ENCODE measurements around the gene IL16.
"Not testable (repeated sequence)": the region's sequence is repeated elsewhere in the genome, so short reads cannot be mapped to it uniquely, and the experiment has no call there.

The IL16 gene

DNA sequence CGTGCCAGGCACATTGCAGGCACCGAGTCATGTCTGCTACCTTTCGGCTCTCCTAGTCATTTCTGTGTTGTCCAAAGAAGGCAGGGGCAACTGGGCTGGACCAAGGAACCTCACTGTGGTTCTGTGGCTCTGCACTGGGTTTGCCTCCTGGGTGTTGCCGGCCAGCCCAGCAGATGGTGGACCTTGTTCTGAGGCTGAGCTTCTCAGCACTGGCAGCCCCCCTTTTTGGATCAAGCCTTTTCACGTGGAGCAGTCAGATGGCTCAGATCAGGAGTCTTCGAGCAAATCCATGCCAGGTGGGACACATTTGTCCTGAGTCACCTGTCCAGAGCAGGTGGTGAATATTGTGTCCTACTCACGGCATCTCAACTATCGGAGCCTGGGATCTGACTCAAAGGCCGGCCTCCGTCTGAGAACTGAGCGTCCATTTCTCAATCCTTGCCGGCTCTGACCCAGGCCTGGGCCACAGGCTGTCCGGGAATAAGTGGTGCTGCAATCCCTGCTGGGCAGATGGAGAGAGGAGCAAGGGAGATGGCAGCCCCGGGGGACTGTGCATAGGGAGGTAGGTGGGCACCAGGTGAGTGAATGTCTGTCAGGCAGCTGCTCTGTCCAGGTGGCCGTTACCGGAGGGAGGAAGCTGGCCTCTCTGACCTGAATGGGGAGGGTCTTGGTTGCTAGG, at the start of gene IL16:
IL16 (plus strand) TSS at position 304 of the 679 bp plus-strand sequence. CDS start 28,521 bp downstream, outside the sequence.
- FAIRE-seq, result no peak

DNA sequence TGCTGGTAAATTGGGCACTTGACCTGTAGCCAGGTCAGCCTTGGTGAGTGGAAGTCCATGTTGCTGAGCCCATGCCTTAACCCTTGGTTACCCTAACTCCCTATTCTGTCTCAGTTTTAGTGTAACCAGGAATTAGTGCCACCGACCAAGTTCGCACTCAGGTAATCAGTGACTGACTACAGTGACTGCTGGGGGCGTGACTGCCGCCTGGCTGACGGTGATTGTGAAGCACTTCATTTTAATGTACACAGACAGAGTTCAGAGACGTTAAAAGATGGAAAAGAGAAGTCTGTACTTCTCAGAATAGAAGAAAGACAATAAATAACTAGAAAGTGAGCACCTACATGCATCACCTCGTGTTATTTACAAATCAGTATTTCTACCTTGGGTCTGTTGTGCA, 45.3 kb upstream of the IL16 start:
- no peak for FAIRE-seq

DNA sequence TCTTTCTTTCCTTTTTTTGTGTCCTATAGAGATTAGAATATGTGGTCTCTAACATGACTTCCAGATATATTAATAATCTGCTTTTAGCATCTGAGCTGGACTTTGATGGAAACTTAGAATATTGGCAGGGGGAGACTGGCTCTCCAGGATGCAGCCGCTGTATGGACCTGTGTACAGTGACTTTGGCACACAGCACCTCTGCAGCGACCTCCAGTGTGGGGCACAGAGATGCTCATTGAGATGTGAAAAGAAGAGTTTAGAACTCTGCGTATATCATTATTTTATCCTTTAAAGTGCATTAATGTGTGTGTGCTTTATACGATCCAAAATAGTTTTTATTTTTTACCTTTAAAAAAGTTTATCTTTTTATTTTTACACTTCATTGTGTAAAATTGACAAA, 44.3 kb upstream of the IL16 start:
- FAIRE-seq, result no peak

DNA sequence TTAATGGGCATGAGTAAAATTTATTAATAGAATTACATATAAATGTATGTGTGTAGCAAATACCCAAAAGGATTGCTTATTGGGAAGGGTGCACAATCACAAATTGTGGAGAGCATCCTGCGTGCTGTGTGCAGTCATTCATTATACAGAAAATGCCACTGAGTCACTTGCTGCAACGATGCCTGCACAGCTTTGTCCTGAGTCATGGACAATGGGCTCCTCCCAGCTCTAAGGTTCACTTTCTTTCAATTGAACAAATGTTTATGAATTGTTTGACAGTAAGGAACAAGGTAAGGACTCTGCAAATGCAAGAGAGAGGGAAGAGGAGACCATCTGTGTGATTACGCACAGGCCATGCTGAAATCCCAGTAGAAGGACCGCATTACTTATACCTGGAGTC, 43.9 kb upstream of the IL16 start:
- FAIRE-seq, result no peak

DNA sequence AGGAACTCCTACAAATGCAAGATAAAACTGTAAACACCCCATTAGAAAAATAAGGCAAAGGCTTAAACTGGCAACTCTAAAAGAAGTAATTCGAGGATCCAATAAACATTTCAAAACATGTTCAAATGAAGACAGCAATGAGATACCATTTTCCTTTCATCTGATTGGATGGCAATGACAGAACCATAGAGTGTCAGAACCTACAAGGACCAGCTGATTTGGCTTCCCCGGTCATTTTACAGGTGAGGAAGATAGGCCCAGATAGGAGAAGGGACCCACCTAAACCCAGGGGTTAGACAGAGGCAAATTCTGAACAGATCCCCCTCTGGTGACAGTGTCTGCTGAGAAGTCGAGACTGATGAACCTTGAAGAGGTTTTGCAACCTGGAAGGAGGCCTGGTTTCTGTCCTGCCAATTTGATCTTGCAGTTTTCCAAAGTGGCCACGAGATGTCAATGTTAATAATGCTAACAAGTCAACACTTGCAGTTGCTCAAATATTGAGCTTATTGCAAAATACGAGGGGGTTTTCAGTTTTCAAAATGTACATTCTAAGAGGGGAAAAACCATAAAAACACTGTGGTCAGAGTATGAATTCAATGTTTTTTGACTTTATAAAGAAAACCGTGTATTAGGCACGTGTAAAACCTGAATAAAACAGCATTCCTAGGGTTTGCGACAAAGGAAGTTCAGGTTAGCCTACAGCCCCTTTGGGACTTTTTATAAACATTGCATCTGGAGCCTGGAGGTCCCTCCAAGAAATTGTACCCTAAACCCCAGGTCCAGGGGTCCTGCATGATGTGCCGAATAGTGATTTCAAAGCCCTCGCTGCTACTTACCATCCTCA, 41.1 kb upstream of the IL16 start:
- FAIRE-seq, result no peak

DNA sequence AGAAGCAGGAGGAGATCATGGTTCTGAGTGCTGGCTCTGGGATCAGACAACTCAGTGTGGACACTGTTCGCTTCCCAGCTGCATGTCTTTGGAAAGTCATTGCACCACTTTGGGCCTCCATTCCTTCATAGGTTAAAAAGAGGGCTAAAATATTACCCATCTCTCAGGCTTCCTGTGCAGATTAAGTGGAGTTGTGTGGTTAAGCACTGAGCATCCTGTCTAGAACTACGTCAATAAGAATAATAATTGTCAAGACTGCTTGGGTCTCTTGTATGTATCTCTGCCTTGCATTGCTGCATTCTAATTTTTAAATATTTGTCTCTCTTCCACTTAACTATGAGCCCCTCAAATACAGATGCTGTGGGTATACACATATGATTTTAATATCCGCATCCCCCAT, 40.4 kb upstream of the IL16 start:
- FAIRE-seq, result no peak

DNA sequence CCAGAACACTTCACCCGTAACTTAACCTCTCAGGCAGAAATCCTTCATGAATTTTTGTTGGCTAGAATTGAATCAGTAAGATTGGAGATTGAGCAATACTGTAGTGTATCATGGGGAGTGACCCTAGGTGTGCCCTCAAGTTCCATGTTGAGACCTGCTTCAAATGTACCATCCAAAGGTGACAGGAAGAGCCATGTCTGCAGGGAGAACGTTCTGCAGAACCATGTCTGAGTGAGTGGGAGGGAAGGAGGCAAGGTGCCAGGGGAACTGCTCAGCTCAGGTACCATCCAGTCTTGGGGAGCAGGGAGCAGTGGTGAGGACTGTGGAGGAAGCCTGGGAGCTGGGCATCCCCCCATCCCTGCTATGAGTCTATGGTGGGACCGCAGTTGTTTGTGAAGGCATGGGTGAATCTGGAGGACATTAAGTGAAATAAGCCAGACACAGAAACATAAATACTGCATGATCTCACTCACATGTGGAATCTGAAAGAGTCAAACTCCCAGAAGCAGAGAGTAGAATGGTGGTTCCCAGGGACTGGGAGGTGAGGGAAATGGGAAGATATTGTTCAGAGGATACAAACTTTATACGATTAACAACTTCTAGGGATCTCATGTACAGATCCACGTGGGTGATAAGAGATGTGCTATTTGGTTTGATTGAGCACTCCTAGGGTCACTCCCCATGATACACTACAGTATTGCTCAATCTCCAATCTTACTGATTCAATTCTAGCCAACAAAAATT, 39.3 kb upstream of the IL16 start:
- FAIRE-seq, result no peak

DNA sequence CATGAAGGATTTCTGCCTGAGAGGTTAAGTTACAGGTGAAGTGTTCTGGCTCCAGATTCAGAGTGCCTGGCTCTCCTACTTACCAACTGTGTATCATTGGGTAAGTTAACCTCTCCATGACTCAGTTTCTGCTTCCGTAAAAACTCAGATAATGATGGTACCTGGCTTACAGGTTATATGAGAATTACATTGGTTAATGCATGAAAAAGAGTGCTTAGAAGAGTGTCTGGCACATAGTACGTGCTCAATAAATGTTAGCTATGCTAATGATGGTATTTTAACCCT, 38.8 kb upstream of the IL16 start:
- FAIRE-seq, result no peak

DNA sequence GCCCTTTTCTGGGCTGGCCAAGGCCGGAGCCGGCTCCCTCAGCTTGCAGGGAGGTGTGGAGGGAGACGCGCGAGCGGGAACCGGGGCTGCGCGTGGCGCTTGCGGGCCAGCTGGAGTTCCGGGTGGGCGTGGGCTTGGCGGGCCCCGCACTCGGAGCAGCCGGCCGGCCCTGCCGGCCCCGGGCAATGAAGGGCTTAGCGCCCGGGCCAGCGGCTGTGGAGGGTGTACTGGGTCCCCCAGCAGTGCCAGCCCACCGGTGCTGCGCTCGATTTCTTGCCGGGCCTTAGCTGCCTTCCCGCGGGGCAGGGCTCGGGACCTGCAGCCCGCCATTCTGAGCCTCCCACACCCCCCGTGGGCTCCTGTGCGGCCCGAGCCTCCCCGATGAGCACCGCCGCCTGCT, 38.1 kb upstream of the IL16 start:
- FAIRE-seq, result not testable (repeated sequence)

DNA sequence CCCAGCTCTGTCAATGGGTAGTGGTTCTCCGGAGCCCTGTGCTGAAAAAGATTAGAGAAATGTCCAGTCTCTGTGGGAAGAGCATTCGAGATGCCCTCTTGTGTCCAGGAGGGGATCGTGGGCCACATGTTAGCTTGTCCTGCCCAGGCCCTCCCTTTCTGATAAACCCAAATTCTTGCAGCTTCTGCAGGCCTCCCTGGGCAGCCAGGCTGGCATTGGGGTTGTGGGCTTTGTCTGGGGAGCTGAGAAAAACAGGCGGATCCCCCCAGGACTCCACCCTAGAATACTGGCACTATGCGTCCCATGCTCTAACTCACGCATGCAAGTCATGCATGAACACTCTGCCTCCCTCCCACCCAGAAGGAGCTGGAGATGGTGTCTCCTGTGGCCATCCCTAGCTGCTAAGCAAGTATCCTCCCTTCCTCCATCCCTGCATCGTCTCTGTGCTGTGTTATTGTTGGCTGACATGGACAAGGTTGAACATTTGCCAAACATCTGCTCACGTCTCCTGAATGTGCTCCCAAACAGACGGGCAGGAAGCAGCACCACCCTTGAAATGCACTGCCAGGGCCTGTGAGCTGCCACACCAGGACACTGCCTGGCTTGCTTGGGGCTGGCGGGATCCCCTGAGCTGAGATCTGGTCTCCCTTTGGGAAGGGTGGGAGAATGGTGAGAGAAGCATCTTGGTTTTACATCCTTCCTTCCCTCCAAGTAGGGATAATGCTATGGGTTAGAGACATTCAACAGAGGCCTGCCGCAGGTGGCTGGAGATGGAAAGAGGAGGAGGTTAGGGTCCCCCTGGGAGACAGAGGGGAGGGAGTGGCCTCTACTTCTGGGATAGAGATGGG, 36.1 kb upstream of the IL16 start:
- FAIRE-seq, result no peak

DNA sequence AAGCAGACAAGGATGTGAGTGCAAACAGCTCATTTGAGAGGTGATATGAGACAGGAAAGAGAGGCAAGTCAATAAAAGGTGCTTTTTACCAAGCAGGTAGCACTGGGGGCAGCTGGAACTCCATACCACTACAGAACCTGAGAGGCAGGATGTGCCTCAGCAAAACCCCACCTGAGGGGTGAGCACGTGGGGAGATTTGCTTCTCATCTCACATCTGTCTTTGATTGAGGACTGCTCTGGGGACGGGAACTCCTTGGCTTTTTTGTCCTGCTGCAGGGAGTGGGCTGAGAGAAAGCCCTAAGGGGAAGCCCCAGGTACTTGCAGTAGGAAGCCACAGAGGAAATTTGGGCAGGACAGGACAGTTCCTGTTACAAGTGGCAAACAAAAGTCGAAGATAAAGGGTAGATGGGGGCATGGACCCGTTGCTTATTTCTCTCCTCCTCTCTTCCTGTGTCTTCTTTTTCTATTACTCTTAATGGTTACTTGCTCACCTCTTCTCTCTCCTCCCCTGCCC, 35.5 kb upstream of the IL16 start:
- FAIRE-seq, result no peak

DNA sequence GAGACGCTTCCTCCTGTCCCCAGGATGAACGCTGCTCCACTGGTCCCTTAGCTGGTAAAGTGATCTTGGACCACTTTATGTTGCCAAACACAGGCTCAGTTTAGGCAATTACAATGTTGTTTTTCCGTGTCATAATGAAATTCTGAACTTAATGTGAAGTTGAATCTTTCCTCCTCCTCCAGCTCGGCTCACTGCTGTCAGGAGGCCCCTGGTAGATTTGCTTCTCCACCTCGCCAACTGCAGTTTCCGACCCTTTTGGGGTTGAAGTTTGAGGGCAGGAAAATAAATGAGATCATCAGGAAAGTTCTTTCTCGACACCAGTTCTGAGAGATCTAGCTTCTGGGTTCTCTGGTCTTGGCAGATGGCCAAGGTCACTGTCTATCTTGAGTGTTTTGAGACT, 34.8 kb upstream of the IL16 start:
- FAIRE-seq, result no peak

DNA sequence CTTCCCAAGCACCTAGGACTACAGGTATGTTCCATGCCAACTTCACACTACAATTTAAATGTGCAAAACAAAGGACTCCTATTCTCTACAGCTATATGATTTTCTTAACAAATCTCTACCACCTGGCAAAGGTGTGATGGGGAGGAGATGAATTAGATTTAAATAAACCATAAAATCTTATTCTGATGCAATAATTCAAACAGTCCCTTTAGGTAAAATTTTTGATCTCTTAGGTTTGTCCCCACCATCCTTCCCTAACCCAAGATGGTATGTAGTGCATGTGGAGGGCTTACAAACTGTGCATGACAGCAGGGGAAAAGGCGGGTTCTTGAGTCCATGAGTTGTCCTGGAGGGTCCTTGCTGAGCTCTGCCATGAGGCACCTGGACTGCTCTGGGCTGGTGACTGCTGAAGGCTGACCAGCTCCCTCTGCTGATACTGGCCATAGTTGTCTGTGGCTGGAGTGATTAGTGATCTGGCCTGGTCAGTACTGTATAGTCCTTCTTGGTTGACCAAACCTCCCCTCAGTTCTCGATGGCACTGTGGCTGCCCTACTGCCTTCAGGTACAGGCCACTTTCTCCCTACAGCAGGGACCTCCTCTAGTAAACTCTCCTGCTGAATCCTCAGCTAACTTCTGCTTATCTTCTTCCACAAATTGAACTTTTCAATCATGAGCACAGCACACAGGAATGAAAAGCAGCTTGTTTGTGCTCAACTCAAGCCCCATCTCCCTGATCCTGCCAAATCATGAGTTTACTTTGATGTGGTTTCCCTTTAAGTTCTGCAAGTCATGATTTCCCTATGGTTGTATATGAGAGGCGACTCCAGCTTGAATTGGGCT, 32.5 kb upstream of the IL16 start:
- no peak for FAIRE-seq

DNA sequence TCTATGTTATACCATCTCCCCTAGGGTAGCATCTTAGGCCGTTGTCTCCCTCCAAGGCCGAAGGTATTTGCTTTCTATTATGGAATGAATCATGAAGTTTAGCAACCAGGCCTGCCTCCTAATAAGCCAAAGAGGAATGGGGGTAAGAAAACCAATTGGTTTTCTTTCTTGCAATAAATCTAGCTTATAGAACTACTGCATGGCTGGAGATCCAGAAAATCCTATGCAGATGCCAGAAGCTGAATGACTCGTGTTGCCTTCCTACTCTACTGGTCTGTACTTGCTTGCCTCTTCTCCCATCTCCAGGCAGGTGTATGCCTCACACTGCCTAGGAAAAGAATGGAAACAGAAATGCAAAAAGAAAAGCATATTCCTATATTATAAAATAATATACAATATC, 31.1 kb upstream of the IL16 start:
- no peak for FAIRE-seq

DNA sequence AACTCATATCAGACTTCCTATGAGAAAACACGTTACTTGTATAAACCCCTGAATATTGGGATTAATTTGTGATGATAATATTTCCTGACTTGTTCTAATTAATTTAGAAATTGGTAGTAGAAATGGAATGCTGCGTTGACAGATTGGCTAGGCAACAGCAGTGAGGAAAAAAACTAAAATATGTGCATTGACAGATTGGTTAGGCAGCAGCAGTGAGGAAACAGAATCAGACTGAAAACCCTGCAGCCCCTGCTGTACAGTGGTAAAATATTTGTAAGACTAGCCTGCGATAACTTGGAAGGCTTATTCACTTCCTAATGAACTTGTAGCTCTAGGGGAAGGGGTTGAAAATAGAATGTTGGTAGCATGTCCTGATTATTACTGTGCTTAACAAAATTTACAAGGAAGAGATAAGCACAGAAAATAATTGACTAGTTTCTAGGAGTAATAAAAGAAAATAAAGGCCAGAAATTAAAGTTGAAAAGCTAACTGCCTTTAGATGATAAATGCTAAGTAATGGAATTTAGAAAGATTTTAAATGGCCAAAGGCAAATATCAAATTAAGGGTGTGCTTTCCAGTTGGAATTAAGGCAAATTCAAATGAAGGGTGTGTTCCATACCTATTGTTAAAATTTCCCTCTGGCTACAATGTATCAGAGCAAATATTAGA, 29.9 kb upstream of the IL16 start:
- no peak for FAIRE-seq

DNA sequence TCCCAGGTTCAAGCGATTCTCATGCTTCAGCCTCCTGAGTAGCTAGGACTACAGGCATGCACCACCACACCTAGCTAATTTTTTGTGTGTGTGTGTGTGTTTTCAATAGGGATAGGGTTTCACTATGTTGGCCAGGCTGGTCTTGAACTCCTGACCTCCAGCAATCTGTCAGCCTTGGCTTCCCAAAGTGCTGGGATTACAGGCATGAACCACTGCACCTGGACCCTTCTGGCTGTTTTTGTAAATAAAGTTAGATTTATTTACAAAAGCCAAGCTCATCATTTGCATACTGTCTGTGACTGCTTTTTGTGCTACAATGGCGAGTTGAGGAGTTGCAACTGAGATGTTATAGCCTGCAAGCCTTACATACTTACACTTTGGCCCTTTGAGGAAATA, 28.6 kb upstream of the IL16 start:
- FAIRE-seq, result no peak

DNA sequence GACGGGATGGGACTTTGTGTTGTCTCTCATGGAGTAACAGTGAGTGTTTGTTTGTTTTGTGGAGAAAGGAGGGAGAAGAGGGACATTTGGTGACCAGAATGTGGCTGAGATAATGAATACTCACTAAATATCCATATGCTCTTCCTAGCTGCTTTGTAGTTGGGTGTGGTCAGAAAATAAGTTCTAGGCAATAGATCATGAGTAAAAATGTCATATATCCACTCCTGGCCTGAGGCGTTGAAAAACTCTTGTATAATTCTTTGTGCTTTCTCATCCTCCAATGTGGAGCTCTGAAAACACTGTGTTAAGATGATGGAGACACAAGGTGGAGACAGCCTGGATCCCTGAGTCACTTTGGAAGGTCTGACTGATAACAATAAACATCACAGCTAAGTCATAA, 28.0 kb upstream of the IL16 start:
- no peak for FAIRE-seq

DNA sequence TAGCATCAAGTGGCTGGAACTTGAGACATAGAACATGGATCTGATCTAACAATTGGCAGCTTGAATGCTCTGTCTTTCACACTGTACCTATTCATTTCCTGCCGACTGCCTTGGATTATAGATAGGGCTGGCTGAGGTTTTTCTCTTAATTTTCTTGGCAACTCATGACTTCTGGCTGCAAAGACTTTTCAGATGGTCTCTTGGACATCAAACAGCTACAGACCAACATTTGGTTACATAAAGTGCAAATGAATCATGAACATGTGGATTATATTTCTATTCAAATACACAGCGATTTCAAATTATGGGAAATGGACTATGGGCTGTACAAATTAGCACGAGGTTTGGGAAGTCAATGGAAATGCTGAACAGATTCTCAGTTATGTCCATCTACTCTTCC, 26.2 kb upstream of the IL16 start:
- no peak for FAIRE-seq

DNA sequence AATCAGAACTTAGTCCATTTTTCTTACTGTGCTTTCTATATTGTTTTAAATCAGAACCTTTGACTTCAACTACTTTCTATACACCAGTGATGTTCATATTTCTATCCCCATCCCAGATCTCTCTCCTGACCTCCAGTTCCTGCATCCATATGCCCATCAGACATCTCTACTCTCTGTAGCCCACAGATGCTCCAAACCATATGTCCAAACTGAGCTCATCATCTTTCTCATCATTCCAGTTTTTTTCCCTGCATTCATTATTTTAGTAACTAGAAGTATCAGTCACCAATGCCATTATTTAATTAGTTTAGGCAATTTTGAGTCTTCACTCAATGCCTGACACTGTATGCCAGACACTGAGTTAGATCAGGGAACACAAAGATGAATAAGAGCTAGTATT, 25.4 kb upstream of the IL16 start:
- no peak for FAIRE-seq

DNA sequence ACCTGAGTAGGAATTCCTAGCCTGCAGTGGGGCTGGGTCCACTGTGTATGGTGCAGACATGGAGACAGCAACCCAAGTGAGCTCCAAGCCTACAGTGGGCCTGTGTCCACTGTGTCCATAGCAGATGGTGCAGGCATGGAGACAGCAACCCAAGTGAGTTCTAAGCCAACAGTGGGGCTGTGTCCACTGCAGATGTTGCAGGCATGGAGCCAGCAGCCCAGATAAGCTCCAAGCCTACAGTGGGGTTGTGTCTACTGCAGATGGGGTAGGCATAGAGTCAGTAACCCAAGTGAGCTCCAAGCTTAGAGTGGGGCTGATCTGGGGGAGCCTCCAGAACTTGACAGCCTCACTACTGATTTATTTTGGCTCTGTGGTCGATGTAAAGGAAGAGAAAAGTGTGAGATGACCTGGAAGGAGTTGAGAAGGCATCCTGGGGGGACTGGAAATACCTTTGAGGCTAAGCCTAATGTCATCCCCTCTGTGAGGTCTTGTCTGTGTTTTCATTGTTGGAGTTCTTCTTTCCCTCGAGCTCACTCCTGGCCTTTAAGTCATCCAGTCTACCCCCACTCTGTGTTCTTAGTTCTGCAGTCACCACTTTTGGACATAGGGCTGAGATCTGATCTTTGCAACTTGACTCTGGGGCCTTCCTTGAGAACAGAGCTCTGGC, 22.4 kb upstream of the IL16 start:
- FAIRE-seq, result no peak

DNA sequence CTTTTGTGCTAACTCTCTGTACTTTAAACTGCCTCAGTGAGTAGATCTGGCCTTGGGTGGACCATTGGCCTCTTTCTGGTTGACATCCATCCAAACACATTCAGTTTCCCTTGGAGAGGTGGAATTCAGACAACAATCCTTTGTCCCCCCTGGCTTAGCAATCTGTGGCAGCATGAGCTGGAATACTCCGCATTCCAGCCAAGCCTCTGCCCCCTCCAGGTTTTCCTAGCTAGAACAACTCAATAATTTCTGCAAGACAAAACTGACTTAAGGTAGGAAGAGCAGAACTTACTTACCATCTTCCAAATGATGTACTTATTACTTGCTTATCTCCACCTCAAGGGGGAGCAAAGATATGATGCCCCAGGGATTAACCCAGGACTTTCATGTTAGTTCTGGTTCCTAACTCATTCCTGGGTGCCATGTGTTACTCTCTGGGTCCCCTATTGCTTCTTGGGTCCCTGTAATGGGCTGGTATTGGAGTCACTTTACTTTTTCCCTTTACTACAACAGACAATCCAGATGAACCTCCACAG, 21.8 kb upstream of the IL16 start:
- FAIRE-seq, result no peak

Measured in TTC549 (cell line).